ENCODE data around the gene ORAI3.

DNA sequence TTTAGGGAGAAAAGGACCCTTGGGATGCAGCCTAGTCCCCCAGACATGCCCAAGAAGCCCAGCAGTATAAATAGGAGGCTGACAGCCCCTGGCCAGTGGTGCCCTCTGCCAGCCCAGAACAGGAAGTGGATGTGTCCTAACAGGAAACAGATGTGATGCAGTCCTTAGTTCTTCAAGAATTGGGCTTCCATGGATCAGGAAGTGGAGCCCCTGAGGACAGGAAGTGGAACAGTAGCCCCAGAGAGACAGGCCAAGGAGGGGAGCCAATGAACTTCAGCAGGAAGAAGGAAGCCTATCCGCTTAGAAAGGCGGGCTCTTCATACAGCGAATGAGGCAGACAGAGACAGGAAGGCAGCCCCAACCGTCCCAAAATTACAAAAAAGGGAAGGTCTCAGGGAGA, 45.3 kb upstream of the ORAI3 start:
- TF ChIP-seq EZH2phosphoT487 (IDR thresholded peaks at IDR 0.05; ENCODE audit: insufficient read depth, low read depth) (no peak), EZH2 (IDR thresholded peaks at IDR 0.05; ENCODE audit: insufficient read depth, poor library complexity, severe bottlenecking) (no peak)

Measured in GM23248 (cell line).